IPS-15b (cell line): ENCODE data around the gene SAA4.
"Not testable (repeated sequence)": the region's sequence is repeated elsewhere in the genome, so short reads cannot be mapped to it uniquely, and the experiment has no call there.

Source experiments
- H3K27me3 ChIP-seq: one replicate; pipeline ENCODE4 v1.6.1; 2013; ENCODE audit warnings: low read length; ENCODE audit not compliant: control insufficient read depth, insufficient read depth
- H3K36me3 ChIP-seq: one replicate; pipeline ENCODE4 v1.6.1; 2013; ENCODE audit warnings: low read length; ENCODE audit not compliant: control insufficient read depth, insufficient read depth
- H3K4me1 ChIP-seq: one replicate; pipeline ENCODE4 v1.6.1; 2013; ENCODE audit warnings: mild to moderate bottlenecking, low read length; ENCODE audit not compliant: control insufficient read depth, insufficient read depth
- H3K4me3 ChIP-seq: one replicate; pipeline ENCODE4 v1.5.1; 2013; ENCODE audit warnings: low read depth, low read length
- H3K9ac ChIP-seq: one replicate; pipeline ENCODE4 v1.6.1; 2013; ENCODE audit warnings: low read depth, mild to moderate bottlenecking, low read length
- H3K9me3 ChIP-seq: one replicate; pipeline ENCODE4 v1.6.1; 2013; ENCODE audit warnings: mild to moderate bottlenecking, low read length; ENCODE audit not compliant: control insufficient read depth, insufficient read depth

Gene SAA4

DNA sequence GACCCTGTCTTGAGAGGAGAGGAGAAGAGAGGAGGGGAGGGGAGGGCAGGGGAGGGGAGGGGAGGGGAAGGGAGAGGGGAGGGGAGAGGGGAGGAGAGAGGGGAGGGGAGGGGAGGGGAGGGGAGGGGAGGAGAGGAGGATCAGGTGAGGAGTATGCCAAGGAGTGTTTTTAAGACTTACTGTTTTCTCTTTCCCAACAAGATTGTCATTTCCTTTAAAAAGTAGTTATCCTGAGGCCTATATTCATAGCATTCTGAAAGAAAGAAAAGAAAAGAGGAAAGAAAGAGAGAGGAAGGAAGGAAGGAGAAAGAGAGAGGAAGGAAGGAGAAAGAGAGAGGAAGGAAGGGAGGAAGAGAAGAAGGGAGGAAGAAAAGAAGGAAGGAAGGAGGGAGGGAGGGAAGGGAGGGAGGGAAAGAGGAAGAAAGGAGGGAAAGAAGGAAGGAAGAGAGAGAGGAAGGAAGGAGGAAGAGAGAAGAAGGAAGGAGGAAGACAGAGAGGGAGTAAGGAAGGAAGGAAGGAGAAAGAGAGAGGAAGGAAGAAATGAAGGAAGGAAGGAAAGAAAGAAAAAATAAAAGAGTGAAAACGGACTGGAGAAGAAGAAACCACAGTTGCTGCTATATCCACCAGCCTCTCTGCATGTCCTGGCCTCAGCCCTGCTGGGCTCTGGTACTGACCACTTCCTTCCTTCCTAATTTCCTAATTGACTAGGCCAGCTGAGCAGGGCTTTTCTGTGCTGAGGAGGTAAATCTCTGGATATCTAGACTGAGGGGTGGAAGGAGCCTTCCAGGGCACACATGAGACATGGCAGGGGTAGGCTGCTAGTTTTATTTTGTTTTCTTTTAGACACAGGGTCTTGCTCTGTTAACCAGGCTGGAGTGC is 28.3 kb upstream of the SAA4 start:
- H3K27me3 ChIP-seq, result peaks cover 3% of the 10 kb centered on the region
- H3K9ac ChIP-seq, result no peak overlapping the region
- no peak overlapping the region for H3K4me3 ChIP-seq
- no peaks in the 10 kb centered on the region for H3K9me3 ChIP-seq
- H3K36me3 ChIP-seq, result no peaks in the 10 kb centered on the region
- H3K4me1 ChIP-seq, result no peaks in the 10 kb centered on the region

DNA sequence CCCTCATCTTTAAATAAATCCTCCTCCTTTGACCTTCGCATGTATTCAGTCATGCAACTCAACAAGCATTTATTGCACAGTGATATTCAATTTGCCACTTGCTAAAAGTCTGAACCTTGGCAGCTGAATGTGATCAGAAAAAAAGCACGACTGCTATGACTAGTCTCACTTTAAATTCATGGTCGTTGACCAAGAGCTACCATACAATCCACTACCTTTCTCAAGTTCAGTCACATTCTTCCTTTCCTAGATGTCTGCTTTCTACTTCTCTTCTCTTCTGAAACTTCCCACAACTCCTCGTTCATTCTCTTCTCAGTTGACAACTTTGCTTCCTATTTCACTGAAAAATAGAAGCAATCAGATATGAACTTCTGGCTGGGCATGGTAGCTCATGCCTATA is 27.4 kb upstream of the SAA4 start:
- Histone ChIP-seq H3K4me1 (no peaks in the 10 kb centered on the region), H3K9ac (no peak overlapping the region), H3K27me3 (peaks cover 3% of the 10 kb centered on the region), H3K9me3 (no peaks in the 10 kb centered on the region), H3K36me3 (no peaks in the 10 kb centered on the region), H3K4me3 (no peak overlapping the region)

DNA sequence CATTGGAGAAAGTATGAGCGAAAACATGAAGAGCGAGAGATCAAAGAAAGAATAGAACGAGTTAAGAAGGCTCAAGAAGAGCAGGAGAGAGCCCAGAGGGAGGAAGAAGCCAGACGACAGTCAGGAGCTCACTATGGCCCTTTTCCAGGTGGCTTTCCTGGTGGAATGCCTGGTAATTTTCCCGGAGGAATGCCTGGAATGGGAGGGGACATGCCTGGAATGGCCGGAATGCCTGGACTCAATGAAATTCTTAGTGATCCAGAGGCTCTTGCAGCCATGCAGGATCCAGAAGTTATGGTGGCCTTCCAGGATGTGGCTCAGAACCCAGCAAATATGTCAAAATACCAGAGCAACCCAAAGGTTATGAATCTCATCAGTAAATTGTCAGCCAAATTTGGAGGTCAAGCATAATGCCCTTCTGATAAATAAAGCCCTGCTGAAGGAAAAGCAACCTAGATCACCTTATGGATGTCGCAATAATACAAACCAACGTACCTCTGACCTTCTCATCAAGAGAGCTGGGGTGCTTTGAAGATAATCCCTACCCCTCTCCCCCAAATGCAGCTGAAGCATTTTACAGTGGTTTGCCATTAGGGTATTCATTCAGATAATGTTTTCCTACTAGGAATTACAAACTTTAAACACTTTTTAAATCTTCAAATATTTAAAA is 26.2 kb upstream of the SAA4 start:
- H3K9me3 ChIP-seq, H3K4me3 ChIP-seq, H3K4me1 ChIP-seq, H3K27me3 ChIP-seq, H3K9ac ChIP-seq, H3K36me3 ChIP-seq: not testable (repeated sequence)

DNA sequence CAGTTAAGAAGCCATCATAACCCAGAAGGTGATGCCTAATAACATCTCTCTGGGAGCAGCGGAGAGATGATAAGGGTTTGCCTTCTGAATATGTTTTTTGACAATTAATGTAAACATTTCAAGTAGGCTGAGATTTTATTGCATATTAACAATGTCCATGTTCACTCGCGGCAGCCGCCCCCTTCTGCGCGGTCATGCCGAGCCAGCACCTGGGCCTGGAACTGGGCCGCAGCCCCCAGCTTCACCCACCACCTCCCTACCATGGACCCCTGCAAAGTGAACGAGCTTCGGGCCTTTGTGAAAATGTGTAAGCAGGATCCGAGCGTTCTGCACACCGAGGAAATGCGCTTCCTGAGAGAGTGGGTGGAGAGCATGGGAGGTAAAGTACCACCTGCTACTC is 25.1 kb upstream of the SAA4 start:
- no peak overlapping the region for H3K9ac ChIP-seq
- H3K4me3 ChIP-seq, result no peak overlapping the region
- no peaks in the 10 kb centered on the region for H3K4me1 ChIP-seq
- no peaks in the 10 kb centered on the region for H3K36me3 ChIP-seq
- H3K27me3 ChIP-seq, result peaks cover 3% of the 10 kb centered on the region
- no peaks in the 10 kb centered on the region for H3K9me3 ChIP-seq

DNA sequence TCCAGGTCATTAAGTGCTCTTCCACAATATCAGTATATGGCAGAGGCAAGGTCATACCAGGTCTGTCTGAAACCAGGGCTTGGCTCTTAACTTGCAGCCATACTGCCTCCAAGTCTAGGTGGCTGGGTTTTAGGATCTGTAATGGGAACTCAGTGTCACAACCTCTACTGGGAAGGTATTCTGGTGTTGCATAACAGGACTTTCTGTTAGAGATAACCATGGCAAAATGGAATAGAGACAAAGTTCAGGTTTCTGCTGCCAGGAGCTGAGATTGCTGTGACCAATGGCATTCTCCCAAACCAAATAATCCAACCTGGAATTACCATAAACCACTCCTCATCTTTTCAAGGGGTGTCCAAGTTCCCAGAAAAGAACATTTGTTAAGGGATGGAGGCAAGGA is 22.7 kb upstream of the SAA4 start:
- H3K27me3 ChIP-seq, result peaks cover 3% of the 10 kb centered on the region
- H3K36me3 ChIP-seq, result no peaks in the 10 kb centered on the region
- no peaks in the 10 kb centered on the region for H3K4me1 ChIP-seq
- no peaks in the 10 kb centered on the region for H3K9me3 ChIP-seq
- no peak overlapping the region for H3K9ac ChIP-seq
- no peak overlapping the region for H3K4me3 ChIP-seq

DNA sequence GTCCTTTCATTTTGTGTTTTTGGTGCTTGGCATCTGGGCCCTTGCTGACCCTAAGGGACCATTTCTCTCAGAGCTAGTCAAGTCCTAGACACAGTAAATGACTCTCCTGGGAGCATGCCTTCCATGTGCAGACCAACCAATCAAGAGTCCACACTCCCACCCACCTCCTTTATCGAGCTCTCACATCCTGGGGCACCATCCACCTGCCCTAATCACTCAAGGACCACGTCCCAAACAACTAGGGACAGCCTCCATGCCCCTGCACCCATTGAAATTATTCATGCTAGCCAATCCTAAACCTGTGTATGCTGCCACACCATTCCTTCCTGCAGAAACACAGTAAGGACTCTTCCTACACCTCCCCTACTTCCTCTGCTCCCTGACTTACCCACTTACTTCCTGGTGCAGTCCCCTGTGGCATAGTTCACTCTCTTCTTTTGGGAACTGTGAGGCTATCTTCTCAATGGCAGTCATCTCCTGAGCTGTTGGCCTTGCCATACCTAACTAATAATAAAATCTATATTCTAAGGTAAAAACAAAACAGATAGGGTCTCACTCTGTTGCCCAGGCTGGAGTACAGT is 18.3 kb upstream of the SAA4 start:
- Histone ChIP-seq H3K9me3 (no peaks in the 10 kb centered on the region), H3K4me1 (no peaks in the 10 kb centered on the region)

DNA sequence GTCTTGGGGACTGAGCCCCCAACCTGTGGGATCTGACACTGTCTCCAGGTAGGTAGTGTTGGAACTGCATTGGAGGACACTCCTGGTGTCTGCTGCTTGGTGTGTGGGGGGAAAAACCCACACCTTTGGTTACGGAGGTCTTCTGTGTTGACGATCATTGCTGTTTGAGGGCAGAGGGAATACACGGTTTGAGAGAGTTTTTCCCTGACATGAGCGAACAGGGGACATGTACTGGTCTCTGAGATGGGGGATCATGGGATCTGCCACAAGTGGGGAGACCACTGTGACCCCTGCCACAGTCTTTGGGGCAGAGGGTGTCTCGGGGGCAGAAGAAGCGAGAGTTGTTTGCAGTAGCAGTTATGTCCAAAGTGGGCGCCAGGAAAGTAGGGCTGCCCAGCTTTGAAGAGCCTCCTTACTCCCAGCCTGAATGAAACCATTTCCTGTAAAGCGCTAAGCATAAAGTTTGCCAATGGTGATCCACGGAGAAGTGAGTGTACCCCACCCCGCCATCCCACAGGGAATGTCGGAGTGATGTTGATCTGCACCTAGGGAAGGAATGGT is 17.3 kb upstream of the SAA4 start:
- H3K4me3 ChIP-seq, result no peak overlapping the region
- no peaks in the 10 kb centered on the region for H3K4me1 ChIP-seq
- no peaks in the 10 kb centered on the region for H3K36me3 ChIP-seq
- no peak overlapping the region for H3K9ac ChIP-seq
- H3K27me3 ChIP-seq, result no peaks in the 10 kb centered on the region
- no peaks in the 10 kb centered on the region for H3K9me3 ChIP-seq

More for the DNA sequence above, 18.3 kb upstream of the SAA4 start:
- H3K9ac ChIP-seq, result no peak overlapping the region
- no peaks in the 10 kb centered on the region for H3K27me3 ChIP-seq
- H3K36me3 ChIP-seq, result no peaks in the 10 kb centered on the region
- H3K4me3 ChIP-seq, result no peak overlapping the region

DNA sequence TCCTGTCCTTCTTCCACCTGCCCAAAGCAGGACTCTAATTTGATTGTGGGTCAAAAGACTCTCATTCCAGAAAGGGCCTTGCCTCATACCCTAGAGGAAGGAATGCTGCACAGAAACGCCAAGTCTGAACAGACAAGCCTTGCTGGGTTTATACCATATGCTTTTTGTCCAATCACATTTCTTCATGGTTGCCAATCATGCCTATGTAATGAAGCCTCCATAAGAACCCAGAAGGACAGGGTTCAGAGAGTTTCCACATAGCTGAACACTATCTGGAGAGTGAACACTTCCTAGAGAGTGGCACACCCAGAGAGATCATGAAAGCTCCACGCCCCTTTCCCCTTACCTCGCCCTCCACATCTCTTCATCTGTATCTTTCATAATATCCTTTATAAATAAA is 16.6 kb upstream of the SAA4 start:
- Histone ChIP-seq H3K27me3 (no peaks in the 10 kb centered on the region), H3K4me3 (no peak overlapping the region), H3K4me1 (no peaks in the 10 kb centered on the region), H3K9ac (no peak overlapping the region), H3K9me3 (no peaks in the 10 kb centered on the region), H3K36me3 (no peaks in the 10 kb centered on the region)

DNA sequence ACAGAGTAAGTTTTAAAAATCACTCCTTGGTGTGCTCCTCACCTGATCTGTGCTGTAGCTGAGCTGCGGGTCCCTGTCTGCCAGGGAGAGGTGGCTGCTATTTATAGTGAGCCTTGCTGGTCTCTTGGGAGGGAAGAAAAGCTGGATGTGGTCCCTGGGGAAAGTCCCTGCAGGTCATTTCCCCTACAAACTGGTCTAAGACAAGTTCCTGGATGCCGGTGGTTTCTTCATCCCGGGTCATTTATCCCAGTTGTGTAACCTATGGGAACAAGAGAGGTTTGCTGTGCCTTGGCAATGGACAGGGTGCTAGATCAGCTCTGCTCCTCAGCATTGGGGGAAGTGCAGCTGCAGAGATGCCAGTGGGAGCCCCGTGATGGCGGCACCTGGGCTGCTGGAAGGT is 12.0 kb upstream of the SAA4 start, which contains the start of gene SAA2:
TSS of gene SAA2 (minus strand) at position 108 of the 400 bp plus-strand sequence. CDS start 657 bp downstream, outside the sequence.
- no peak within 1 kb of the TSS for H3K4me3 ChIP-seq
- H3K36me3 ChIP-seq, result no peaks in the 10 kb centered on the region
- H3K9ac ChIP-seq, result no peak within 1 kb of the TSS
- no peaks in the 10 kb centered on the region for H3K27me3 ChIP-seq
- H3K9me3 ChIP-seq, result no peaks in the 10 kb centered on the region
- H3K4me1 ChIP-seq, result no peaks in the 10 kb centered on the region

DNA sequence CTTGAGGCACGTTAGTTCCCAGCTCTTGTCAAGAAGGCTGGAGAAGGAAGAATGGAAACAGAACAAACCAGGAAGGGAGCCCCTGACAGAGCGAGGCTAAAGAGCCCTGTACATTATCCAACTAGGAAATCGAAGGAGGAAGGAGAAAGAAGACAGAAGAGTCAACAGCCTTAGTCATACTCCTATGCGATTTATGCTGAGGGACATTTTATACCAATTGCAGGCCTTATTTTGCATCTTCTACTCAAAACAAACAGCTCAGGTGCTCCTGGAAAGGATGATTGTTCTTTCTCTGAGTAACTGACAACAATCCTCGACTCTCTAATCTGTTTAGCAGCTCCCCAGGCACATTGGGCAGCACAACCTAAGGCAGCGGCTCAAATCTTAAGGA is 10.6 kb upstream of the SAA4 start:
- not testable (repeated sequence) for H3K4me1 ChIP-seq, H3K27me3 ChIP-seq, H3K4me3 ChIP-seq, H3K9ac ChIP-seq, H3K36me3 ChIP-seq, H3K9me3 ChIP-seq

DNA sequence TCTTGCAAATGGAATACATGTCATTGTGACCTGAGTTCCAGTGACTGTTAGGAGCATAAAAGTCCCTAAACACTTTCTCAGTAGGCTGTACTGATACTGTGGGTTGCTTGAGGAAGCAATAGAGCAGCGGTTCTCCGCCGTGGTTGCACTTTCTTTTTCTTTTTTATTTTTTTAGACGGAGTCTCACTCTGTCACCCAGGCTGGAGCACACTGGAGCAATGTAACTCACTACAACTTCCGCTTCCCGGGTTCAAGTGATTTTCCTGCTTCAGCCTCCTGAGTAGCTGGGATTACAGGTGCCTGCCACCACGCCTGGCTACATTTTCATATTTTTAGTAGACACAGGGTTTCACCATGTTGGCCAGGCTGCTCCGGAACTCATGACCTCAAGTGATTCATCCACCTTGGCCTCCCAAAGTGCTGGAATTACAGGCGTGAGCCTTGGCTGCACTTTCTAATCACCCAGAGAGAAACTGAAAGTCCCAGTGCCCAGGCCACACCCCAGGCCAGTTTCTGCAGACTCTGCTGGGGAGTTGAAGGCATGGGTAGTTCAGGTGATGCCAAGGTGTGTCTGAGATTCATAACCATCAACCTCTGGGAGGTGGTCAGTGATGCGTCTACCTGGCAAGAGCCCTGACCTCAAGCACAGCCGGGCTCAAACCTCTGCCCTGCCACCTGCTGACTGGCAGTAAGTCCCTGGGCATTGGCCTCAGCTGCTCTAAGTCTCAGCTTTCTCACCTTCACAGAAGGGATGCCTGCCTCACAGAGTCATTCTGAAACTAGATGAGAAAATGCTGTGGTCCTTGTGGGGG is 10.0 kb upstream of the SAA4 start:
- H3K9ac ChIP-seq, H3K27me3 ChIP-seq, H3K9me3 ChIP-seq, H3K4me1 ChIP-seq, H3K4me3 ChIP-seq, H3K36me3 ChIP-seq: not testable (repeated sequence)
